Activated CD8-positive, alpha-beta T cell treated with anti-CD3 and anti-CD28 coated beads for 36 hours (primary cell): ENCODE measurements around the gene NOL8. TPM values are rescaled to one million over a fixed set of nuclear protein-coding genes. Genes with fewer than 3 reads are reported as not detected.
A peak's percentile ranks its signal among the peaks of the same experiment; 100 is the strongest.

ENCODE experiments used
- ATAC-seq: fragments of 200-7000 bp; cut with Tn5 transposase; one replicate; pipeline ENCODE4 v1.10.0; 2021; ENCODE audit warnings: mild to moderate bottlenecking, moderate library complexity
- CTCF ChIA-PET: fragments of 350-600 bp; sonication (Branson Sonifier 250); formaldehyde crosslinking; loops from one replicate; lab custom pipeline; 2021; ENCODE audit warnings: antibody characterized with exemption; lab: Charles Lee
- POLR2A ChIA-PET: fragments of 350-600 bp; sonication (Branson Sonifier 250); formaldehyde crosslinking; loops from one replicate; lab custom pipeline; 2021; ENCODE audit warnings: antibody characterized with exemption; lab: Charles Lee
- DNase-seq: peaks from one replicate; pipeline ENCODE4 v3.0.0-alpha.2; 2020
- H3K27ac Mint-ChIP-seq: one replicate; pipeline ENCODE4 v1.8.0; 2021; ENCODE audit warnings: mild to moderate bottlenecking, mixed read lengths
- H3K27me3 Mint-ChIP-seq: one replicate; pipeline ENCODE4 v1.8.0; 2021; ENCODE audit warnings: mixed read lengths
- H3K36me3 Mint-ChIP-seq: one replicate; pipeline ENCODE4 v1.8.0; 2021; ENCODE audit warnings: low read depth, mixed read lengths
- H3K4me1 Mint-ChIP-seq: one replicate; pipeline ENCODE4 v1.8.0; 2021; ENCODE audit warnings: low read depth, mixed read lengths
- H3K4me3 Mint-ChIP-seq: one replicate; pipeline ENCODE4 v1.8.0; 2021; ENCODE audit warnings: mild to moderate bottlenecking, moderate library complexity, mixed read lengths
- H3K9me3 Mint-ChIP-seq: one replicate; pipeline ENCODE4 v1.8.0; 2021; ENCODE audit warnings: mixed read lengths
- intact Hi-C: fragments of 100-400 bp; cut with micrococcal nuclease; formaldehyde crosslinking; loops from one replicate; pipeline ENCODE4 v1.10.0; 2022
- total RNA-seq, 2 experiments: library from RNA; stranded (reverse); gene quantifications; one replicate each; pipeline ENCODE4 v1.2.3, GENCODE V29; 2021
- TF ChIP-seq, protein P1 (sequence below): fragments of 200-600 bp; IDR thresholded peaks from one replicate; pipeline ENCODE4 v1.8.0; 2022; ENCODE audit warnings: antibody characterized with exemption, mild to moderate bottlenecking

NOL8 gene
- total RNA-seq, 2 experiments from 2014 or later = 44.1 to 46.5 TPM

DNA sequence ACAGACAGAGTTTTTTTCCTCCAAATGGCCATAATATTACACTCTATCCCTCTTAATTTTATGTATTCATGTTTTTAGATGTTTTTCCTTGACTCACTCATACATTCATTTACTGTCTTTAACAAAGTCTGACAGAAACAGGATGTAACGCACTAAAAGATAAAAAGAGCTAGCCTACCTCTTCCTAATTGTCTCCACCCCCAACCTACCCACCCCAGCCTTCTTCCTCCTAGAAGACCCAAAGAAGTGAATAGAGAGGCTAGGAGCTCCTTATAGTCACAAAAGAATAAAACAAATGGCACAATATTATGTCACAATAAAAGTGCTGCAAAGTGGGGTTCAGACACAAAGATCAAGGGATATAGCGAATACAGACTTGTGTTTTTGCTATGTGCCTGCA is 719 bp downstream of the NOL8 start:
- DNase-seq (peak; percentile 4), ATAC-seq (no peak)
- Mint-ChIP-seq H3K27me3 (no peaks in the 10 kb centered on the region), H3K36me3 (peaks cover 33% of the 10 kb centered on the region), H3K9me3 (no peaks in the 10 kb centered on the region), H3K27ac (peak overlapping the region; percentile 98), H3K4me1 (peaks cover 34% of the 10 kb centered on the region), H3K4me3 (peak overlapping the region; percentile 99)
- ChIA-PET POLR2A (interaction anchor here (0.7 to 2.5 kb wide), 10 partner anchors 11 to 346 kb away, joined by 3 to 13 read pairs (median 4); partner anchors contain the start of genes IARS1 and IPPK), CTCF (no interaction called here)
- intact Hi-C loops = loop anchor here (5.0 to 10.0 kb wide), 3 partner anchors 47 to 310 kb away; no protein-coding TSS in a partner anchor
- TF ChIP-seq, protein P1, sequence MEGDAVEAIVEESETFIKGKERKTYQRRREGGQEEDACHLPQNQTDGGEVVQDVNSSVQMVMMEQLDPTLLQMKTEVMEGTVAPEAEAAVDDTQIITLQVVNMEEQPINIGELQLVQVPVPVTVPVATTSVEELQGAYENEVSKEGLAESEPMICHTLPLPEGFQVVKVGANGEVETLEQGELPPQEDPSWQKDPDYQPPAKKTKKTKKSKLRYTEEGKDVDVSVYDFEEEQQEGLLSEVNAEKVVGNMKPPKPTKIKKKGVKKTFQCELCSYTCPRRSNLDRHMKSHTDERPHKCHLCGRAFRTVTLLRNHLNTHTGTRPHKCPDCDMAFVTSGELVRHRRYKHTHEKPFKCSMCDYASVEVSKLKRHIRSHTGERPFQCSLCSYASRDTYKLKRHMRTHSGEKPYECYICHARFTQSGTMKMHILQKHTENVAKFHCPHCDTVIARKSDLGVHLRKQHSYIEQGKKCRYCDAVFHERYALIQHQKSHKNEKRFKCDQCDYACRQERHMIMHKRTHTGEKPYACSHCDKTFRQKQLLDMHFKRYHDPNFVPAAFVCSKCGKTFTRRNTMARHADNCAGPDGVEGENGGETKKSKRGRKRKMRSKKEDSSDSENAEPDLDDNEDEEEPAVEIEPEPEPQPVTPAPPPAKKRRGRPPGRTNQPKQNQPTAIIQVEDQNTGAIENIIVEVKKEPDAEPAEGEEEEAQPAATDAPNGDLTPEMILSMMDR = no peak

DNA sequence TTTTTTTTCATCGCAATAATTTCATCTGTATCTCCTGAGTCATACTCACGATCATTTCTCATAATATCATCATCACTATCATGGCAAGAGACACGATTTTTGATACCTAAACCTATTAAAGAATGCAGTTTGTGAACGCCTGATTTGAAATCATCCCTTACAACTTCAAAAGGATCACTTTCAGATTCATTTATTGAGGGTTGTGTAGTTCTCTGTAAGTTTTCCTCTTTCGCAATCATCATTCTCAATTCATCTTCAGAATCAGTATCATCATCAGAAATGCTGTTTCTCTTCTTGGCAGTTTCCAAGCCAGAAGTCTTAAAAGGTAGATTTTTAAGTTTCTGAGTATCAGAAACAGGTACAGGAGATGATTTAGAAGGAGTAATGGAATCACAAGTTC is 9.7 kb downstream of the NOL8 start:
- intact Hi-C loops = no loop called here
- no peak for ATAC-seq
- TF ChIP-seq, protein P1 = no peak
- H3K36me3 Mint-ChIP-seq = peaks cover 65% of the 10 kb centered on the region
- H3K4me1 Mint-ChIP-seq = peaks cover 34% of the 10 kb centered on the region
- no peak overlapping the region for H3K4me3 Mint-ChIP-seq
- H3K9me3 Mint-ChIP-seq = no peaks in the 10 kb centered on the region
- H3K27me3 Mint-ChIP-seq = no peaks in the 10 kb centered on the region
- no peak for DNase-seq
- ChIA-PET CTCF (no interaction called here), POLR2A (no interaction called here)
- H3K27ac Mint-ChIP-seq = peak overlapping the region; percentile 35

DNA sequence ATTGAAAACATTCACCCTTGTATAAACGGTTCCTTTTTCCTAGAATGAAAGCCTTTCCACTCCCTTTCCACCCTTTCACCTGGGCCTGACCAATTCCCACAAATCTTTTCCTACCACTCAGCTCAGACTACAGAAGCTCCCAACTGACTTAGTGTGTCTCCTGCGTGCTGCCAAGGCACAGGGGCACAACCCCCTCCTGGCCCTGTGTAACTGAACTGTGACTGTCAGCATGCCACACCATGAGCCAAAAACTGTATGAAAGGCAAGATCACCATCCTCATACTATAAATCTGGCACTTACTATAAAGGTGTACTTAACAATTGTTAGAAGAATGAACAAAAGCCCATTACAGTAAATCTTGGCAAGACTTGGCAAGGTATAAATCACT is 11.5 kb downstream of the NOL8 start:
- no peak for ATAC-seq
- H3K27ac Mint-ChIP-seq = no peak overlapping the region
- ChIA-PET CTCF (no interaction called here), POLR2A (interaction anchor here (0.5 to 1.8 kb wide), 5 partner anchors 11 to 79 kb away, joined by 3 to 4 read pairs (median 3); partner anchors contain the start of genes CENPP and NOL8)
- TF ChIP-seq, protein P1 = no peak
- H3K9me3 Mint-ChIP-seq = no peaks in the 10 kb centered on the region
- no peak overlapping the region for H3K4me3 Mint-ChIP-seq
- H3K36me3 Mint-ChIP-seq = peaks cover 70% of the 10 kb centered on the region
- intact Hi-C loops = no loop called here
- no peak for DNase-seq
- H3K4me1 Mint-ChIP-seq = peaks cover 34% of the 10 kb centered on the region
- no peaks in the 10 kb centered on the region for H3K27me3 Mint-ChIP-seq

DNA sequence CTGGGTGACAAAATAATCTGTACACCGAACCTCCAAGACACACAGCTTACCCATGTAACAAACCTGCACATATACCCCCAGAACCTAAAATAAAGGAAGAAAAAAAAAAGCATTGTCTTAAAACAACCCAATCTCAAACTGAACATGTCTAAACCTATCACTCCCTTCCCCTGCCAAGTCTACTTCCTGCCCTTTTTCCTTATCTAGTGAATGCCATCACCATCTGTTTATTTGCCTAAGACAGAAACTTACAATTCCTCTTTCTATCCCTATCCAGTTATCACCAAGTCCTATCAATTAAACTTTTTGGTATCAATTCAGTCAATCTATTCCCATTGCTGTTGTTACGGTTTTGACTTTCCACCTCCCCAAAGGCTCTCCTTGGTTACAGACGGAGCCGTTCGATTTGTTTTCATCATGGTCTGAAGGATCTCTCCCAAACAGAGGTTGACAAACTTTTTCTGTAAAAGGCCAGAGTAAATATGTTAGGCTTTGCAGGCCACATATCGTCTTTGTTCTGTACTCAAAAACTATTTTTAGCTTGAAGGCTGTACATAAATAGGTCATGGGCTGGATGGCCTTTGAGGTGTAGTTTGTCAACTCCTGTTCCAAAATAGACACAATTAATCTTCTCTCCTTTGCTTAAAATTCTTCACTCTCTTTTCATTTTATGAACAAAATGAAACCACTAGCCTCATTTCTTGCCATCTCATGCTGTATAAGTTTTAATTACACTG is 12.1 kb downstream of the NOL8 start:
- H3K27me3 Mint-ChIP-seq = no peaks in the 10 kb centered on the region
- no peak overlapping the region for H3K4me3 Mint-ChIP-seq
- peaks cover 70% of the 10 kb centered on the region for H3K36me3 Mint-ChIP-seq
- TF ChIP-seq, protein P1 = no peak
- intact Hi-C loops = no loop called here
- ATAC-seq (no peak), DNase-seq (no peak)
- H3K27ac Mint-ChIP-seq = peak overlapping the region; percentile 31
- peaks cover 34% of the 10 kb centered on the region for H3K4me1 Mint-ChIP-seq
- H3K9me3 Mint-ChIP-seq = no peaks in the 10 kb centered on the region
- POLR2A ChIA-PET = interaction anchor here (0.5 to 1.8 kb wide), 5 partner anchors 12 to 78 kb away, joined by 3 to 4 read pairs (median 3); partner anchors contain the start of genes CENPP, IARS1 and NOL8
- CTCF ChIA-PET = no interaction called here

DNA sequence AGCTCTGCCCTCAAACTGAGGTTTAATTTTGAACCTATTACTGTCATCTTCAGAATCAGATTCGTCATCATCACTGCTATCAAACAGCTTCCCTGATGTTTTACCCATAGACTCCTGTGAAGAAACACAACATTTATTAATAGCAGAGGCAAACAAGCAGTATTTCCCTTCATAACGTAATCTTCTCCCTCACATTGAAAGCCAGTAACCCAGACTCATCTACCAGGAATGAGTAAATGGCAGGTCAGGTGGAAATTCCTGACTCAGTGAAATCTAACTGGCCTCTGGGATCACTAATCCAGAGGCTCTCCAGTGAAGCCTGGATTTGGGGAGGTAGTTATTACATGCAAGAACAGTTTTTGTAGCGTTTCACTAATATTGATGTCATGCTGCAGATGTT is 14.6 kb downstream of the NOL8 start:
- no peak overlapping the region for H3K4me3 Mint-ChIP-seq
- H3K9me3 Mint-ChIP-seq = no peaks in the 10 kb centered on the region
- ChIA-PET CTCF (interaction anchor here (1.3 kb wide), 1 partner anchor 45 kb away, joined by 4 read pairs; no protein-coding TSS in a partner anchor), POLR2A (interaction anchor here (1.3 kb wide), 1 partner anchor 44 kb away, joined by 4 read pairs; no protein-coding TSS in a partner anchor)
- intact Hi-C loops = no loop called here
- TF ChIP-seq, protein P1 = no peak
- H3K36me3 Mint-ChIP-seq = peaks cover 72% of the 10 kb centered on the region
- no peaks in the 10 kb centered on the region for H3K27me3 Mint-ChIP-seq
- ATAC-seq (no peak), DNase-seq (no peak)
- H3K4me1 Mint-ChIP-seq = peaks cover 32% of the 10 kb centered on the region
- H3K27ac Mint-ChIP-seq = no peak overlapping the region
